ENCODE measurements around the gene NACA2.

DNA sequence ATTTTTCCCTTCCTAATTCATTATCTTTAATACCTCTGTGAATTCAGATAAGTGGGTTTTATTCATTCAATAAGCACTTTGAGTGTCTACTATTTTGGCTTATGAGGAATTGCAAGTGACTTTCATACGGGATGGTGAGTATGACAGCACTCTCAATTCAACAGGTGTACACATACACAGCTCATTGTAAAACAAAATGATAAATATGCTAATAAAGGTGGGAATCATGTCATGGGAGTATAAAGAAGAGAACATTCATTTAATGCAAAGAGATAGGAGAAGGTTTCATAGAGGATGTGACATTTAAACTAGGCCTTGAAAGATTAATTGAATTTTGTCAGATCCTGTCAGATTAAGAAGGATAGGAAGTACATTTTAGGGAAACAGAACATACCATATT is 19.4 kb downstream of the NACA2 start:
- TF ChIP-seq, protein P1, sequence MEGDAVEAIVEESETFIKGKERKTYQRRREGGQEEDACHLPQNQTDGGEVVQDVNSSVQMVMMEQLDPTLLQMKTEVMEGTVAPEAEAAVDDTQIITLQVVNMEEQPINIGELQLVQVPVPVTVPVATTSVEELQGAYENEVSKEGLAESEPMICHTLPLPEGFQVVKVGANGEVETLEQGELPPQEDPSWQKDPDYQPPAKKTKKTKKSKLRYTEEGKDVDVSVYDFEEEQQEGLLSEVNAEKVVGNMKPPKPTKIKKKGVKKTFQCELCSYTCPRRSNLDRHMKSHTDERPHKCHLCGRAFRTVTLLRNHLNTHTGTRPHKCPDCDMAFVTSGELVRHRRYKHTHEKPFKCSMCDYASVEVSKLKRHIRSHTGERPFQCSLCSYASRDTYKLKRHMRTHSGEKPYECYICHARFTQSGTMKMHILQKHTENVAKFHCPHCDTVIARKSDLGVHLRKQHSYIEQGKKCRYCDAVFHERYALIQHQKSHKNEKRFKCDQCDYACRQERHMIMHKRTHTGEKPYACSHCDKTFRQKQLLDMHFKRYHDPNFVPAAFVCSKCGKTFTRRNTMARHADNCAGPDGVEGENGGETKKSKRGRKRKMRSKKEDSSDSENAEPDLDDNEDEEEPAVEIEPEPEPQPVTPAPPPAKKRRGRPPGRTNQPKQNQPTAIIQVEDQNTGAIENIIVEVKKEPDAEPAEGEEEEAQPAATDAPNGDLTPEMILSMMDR (IDR thresholded peaks at IDR 0.05) = no peak
- no peak for TF ChIP-seq POLR2A (IDR thresholded peaks at IDR 0.05)
